ENCODE measurements around the gene C5orf63.
"Not testable (repeated sequence)": the region's sequence is repeated elsewhere in the genome, so short reads cannot be mapped to it uniquely, and the experiment has no call there.

Gene C5orf63

GRCh38 chr5:127008300-127008975, 64.9 kb downstream of the C5orf63 start:
- no peak for DNase-seq (ENCODE audit: low spot score)

DNA sequence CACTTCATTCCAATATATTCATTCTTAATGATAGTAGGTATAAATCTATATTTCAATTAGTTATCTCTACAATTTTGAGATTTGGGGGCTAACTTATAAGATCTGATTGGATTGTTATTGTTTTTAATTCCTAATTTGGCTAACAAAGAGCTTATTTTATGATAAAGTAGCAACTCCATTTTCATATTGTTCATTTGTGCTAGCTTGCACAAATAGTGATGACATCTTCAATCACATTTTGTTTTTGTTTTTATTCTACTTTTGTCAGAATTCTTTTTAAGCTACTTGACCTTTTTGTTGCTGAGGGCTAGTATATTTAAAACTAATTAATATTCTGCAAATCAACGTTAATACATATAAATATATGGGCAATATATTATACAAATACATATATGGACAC, 65.8 kb downstream of the C5orf63 start:
- DNase-seq (ENCODE audit: low spot score): no peak

GRCh38 chr5:127006744-127007143, 66.6 kb downstream of the C5orf63 start:
- no peak for DNase-seq (ENCODE audit: low spot score)

DNA sequence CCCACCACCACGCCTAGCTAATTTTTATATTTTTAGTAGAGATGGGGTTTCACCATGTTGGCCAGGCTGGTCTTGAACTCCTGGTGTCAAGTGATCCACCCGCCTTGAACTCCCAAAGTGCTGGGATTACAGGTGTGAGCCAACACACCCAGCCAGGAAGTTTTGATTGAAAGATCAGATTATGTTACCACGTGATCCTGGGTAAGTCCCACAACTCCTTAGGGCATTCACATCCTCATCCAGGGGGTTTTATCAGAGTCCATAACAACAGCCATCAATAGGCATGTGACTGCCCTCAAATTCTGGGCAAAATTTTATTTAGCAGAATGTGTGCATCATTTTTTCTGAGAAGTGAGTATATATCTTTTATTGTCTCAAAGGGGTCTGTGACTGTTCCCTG, 68.0 kb downstream of the C5orf63 start:
- DNase-seq (ENCODE audit: low spot score): not testable (repeated sequence)

GRCh38 chr5:127004721-127005120, 68.6 kb downstream of the C5orf63 start:
- no peak for DNase-seq (ENCODE audit: low spot score)

DNA sequence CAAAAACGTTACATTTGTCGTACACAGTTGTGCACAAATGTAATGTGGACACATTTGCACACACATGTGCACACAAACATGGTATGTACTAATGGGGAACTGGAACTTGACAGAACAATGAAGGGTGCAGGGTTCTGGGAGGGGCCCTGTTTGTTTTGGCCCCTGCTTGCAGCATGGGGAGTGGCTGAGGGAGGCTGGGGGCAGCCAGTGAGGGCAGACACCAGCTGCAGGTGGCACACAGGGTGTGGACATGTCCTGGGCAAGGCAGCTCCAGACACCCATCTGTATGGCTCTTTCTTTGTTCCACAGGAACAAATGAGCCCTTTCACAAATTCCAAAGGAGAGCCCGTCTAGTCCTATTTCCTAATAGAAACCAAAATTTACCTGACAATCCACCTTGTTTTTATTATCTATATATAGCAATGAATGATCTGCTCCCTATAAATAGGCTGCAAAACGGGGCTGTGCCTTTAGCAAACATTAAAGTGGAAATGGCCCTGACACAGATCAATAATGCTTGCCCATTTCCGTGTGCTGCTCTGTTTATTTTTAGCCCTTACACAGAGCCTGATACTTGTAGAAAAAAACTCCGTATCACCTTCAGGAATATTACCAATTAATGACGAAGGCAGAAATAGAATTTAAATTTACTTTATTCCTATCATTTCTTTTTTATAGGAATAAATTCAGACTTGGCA, 69.4 kb downstream of the C5orf63 start:
- no peak for DNase-seq (ENCODE audit: low spot score)

DNA sequence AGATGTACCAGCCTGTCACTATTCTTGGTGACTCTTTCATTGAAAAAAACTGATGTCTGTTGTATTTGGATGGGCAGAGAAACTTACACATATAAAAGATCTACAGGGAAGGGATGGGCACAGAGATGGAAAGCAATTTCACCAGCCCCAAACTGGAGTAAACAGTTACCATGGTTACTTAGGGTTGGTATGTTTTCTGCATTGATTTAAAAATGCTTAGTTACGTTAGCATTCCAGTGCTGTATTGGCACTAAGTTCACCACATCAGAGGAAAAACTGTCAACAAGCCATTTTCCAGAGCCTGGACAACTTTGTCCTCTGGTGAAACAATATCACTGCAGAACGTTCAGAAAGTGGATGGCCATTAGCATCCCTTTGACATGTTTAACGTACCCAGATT, 70.9 kb downstream of the C5orf63 start:
- no peak for DNase-seq (ENCODE audit: low spot score)

GRCh38 chr5:127001621-127002296, 71.5 kb downstream of the C5orf63 start:
- no peak for DNase-seq (ENCODE audit: low spot score)

All from putamen (tissue), 1 donor.